GM19467 (cell line): ENCODE results near the gene SYT5.
"Not testable (repeated sequence)": the region's sequence is repeated elsewhere in the genome, so short reads cannot be mapped to it uniquely, and the experiment has no call there.

Experiments
- ATAC-seq: cut with Tn5 transposase; IDR thresholded peaks from one replicate; pipeline ENCODE4 v1.9.1; 2021; ENCODE audit warnings: mild to moderate bottlenecking, moderate library complexity; ENCODE audit not compliant: unreplicated experiment

Gene SYT5

DNA sequence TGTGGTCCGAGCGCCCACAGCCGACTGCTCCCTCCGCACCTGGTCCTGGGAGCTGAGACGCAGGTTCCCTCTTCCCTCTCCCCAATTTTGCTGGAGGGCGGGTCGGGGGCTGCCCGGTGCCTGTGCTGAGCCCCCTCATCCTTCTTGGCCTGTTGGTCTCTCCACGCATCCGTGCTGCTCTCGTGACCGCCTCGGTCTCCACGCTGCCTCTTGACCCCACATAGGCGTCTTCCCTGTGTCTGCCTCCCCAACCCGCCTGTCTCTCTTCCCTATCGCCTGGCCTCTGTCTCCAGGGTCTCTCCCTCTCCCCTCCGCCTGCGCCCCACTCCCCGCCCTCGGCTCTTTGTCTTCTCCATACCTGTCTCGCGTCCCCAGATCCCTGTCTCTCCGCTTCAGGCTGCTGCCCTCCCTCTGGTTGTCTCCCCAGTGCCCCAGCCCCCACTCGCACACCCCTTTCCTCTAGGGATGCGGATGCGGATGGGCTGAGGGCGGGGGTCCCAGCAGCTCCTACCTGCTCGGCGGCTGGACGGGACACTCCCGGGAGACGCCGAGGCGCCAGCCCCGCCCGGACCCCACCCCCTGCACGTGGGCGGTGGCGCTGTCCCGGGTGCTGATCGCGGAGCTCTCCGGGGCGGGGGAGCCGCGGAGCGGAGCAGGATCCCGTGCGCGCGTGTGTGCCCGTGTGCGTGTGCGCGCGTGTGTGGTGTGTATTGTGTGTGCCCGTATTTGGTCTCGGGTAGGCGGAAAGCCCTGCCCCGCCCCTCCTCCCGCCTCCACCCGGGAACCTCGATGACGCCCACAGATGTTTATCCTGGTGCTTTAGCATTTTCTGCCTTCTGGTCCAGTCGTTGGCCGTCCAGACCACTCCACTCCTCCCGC, at the start of gene SYT5:
Gene SYT5 (minus strand): TSS at position 684 of the 879 bp plus-strand sequence. CDS start 1,248 bp downstream, outside the sequence.
- no peak for ATAC-seq

DNA sequence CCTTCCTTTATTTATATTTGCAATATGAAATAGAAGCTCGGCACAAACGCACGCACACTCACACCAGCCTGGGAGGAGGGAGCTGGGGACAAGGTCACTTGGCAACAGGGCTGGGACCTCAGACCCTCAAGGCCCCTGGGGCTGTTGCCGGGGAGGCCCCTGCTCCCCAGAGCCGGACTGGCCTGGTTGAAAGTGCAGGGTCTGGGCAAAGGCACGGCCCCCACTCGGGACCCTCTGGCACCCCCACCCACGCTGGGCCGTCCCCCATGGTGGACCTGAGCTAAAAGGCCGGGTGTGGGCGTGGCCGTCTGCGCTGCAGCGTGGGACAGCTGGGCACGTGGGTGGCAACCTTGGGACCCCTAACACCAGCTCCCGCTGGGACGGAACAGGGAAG, 49.7 kb upstream of the SYT5 start:
- ATAC-seq: no peak

DNA sequence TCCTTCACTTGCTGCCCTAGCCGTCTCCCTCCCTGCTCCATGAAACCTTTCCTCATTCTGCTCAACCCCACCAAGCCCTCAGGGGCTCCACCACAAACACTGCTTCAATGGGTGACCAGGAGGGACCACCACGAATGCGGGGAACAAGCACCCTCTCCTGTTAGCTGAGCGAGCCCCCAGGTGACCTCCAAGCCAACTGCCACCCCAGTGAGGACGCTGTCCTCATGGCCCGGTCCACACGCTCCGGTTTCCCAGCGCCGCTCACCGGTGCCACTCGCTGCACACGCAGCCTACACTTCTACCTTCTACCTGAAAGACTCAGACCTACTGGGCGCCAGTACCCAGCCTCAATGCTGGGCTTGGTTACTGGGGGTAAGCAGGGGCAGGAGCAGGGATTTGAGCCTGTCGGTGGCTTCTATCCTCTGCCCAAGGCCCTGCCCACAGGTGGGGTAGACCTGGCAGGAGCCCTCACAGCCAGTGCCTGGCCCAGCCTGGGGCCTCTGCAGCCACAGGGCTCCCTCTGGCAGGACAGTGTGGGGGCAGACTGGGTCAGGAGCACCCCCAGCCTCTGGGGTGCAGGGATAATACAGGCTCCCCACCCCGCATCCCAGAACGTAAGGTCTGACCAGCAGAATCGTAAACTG, 49.2 kb upstream of the SYT5 start:
- no peak for ATAC-seq

DNA sequence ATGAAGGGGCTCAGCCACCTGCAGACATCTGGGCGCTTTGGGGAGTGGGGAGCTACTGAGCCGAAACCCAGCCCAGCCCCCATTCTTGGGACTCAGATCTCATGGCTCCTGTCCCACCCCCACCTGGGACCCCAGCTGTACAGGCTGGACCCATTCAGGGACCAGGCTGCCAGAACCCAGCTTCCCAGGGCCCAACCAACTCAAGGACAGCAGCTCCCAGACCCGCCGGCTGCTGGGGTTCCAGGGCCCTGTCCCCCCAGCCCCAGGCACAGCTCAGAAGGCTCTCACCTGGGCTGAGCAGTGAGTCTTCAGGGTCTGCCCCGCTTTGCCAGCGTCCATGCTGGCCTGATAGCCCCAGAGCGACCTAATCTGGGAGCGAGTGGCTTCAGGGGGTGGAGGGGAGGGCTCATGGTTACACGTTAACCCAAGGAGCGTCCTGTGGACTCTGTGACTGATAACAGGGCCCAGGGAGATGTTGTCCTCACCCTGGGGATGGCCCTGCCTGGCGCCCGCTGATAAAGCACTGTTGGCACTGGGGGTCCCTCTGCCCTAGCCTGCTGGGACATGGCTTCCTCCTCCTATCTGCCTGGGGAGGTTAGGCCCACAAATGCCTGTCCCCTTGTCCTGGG, 48.4 kb upstream of the SYT5 start, which contains the start of gene TMEM86B:
Gene TMEM86B (minus strand): TSS at position 361 of the 629 bp plus-strand sequence. CDS start 22 bp downstream, at position 339.
- no peak for ATAC-seq

DNA sequence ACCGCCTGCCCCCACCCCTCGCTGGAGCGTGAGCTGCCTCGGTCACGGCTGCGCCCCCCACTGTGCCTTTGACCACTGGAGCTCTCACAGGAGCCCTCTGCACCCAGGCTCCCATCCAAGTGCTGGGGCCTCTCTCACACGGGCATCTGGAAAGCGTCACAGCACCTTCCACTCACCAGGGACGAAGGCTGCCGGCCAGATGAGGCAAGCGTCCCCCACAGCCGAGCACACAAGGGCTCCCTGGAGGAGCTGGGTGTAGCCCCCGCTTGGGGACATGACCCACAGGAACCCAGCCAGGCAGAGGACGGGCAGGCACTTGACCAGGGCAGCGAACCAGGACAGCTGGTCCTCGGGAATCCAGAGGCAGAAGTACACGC, 47.9 kb upstream of the SYT5 start:
- no peak for ATAC-seq

DNA sequence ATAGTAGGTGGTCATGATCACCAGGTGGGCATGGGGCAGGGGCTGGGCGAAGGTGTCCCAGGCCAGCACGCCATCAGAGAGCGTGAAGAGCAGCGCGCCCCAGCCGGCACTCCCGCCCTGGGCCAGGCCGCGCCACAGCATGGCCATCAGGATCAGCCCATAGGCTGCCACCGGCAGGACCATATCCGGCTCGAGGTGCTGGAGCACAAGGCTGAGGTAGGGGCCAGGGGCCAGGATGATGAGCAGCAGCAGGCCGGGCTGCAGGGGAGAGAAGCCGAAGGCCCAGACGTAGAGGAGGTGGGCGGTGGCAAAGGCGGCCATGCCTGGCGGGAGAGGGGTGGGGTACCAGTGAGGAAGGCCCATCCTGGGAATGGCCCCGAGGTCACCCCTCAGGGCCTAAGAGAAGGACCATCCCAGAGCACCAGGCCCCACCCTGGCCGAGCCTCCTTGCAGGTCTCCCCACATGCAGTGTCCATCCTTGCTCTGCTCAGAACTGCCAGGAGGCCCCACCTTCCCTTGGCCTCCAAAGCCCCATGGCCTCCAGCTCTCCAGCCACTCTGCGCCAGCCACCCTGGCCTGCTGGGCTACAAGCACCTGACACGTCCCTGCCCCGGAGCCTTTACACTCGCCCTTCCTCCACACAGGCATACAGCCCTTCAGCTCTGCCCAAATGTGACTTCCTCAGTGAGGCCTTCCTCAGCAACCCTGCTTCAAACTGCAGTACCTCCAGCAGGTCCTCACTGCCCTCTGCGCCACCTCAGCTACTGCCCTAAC, 47.3 kb upstream of the SYT5 start:
- ATAC-seq: no peak

DNA sequence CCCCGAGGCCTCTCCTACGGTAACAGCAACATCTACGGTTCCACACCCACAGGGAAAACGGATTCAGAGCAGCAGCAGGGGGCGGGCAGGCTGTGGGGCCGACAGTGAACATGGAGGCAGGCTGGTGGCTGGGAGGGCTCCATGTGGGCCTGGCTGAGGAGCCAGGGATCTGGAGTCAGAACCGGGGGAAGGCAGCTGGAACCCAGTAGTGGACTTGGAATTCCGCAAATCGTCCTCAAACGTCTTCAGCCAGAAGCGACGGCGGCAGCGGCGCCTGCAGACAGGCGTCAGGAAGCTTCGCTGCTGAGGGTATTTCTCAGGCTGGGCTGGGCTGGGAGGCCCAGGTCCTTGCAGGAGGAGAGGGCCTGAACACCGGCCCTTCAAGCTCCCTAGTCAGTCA, 46.7 kb upstream of the SYT5 start:
- ATAC-seq: no peak

DNA sequence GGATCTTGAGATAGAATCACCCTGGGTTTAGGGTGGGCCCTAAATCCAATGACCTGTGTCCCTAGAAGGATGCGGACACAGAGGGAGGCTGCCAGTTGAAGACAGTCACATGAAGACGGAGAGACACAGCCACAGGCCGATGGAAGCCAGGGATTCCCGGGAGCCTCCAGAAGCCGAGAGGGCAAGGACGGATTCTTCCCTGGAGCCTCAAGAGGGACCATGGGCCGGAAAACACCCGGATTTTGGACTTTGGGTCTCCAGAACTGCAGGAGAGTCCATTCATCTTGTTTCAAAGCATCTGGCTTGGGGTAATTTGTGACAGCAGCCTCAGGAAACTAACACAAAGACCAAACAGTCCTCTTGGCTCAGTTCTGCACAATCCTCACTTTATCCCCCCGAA, 46.2 kb upstream of the SYT5 start:
- ATAC-seq: no peak

DNA sequence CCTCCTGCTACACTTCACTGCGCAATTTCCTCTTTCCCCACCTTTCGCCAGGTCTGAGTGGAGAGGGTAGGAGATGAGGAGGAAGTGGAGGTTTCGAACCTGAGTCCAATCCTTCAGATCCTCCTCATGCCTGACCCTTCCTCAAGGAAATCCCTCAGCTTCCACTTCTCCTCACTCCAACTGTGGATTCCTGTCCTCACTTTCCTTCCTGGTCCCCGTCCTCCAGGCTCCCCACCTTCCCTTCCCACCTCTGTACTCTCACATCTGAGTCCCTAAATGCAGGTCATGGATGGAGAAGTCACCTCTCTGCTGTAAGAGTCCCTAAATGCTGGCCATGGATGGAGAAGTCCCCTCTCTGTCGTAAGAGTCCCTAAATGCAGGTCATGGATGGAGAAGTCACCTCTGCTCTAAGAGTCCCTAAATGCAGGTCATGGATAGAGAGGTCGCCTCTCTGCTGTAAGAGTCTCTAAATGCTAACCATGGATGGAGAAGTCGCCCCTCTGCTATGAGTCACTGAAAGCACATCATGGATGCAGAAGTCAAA, 45.4 kb upstream of the SYT5 start:
- ATAC-seq: no peak

DNA sequence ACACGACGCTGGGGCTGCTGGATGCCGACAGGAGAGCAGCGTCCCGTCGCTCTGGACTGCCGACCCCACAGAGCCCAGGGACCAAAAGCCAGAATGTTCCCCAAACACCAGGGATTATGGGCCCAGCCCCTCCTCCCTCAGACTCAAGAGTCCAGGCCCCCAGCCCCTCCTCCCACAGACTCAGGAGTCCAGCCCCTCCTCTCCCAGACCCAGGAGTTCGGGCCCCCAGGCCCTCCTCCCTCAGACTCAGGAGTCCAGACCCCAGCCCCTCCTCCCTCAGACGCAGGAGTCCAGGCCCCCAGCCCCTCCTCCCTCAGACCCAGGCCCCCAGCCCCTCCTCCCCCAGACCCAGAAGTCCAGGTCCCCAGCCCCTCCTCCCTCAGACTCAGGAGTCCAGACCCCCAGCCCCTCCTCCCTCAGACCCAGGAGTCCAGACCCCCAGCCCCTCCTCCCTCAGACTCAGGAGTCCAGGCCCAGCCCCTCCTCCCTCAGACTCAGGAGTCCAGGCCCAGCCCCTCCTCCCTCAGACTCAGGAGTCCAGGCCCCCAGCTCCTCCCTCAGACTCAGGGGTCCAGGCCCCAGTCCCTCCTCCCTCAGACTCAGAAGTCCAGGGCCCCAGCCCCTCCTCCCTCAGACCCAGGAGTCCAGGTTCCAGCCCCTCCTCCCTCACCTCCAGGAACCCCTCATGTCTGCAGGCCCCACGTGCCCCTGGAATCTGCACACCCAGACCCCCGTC, 44.8 kb upstream of the SYT5 start:
- not testable (repeated sequence) for ATAC-seq

DNA sequence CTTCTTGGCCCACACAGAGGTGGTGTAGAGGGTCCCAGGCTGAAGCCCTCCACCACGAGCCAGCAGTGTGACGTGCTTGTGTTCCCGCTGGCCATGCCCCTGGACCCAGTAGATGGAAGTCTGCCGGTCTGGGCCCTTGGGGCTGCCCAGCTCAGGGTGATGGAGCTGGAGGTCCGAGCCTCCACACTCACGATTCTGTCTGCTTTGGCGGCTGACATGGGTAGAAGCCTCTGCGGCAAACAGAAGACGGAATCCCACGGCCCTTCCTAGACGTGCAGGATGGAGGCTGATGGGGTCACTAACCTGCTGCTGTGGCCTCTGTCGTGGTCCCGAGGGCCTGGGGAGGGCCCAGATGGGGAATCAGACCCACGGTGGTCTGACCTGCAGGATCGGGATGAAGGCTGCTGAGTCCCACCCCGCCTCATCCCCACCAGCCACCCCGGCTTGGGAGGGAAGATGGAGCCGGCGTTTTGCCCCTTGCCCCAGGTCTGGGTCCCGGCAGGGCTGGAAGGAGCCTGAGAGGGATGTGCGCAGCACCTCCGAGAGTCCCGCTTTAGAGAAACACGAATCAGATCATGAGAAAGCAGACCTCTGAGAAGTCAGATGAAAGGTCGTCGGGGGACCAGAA, 44.1 kb upstream of the SYT5 start:
- ATAC-seq: no peak

DNA sequence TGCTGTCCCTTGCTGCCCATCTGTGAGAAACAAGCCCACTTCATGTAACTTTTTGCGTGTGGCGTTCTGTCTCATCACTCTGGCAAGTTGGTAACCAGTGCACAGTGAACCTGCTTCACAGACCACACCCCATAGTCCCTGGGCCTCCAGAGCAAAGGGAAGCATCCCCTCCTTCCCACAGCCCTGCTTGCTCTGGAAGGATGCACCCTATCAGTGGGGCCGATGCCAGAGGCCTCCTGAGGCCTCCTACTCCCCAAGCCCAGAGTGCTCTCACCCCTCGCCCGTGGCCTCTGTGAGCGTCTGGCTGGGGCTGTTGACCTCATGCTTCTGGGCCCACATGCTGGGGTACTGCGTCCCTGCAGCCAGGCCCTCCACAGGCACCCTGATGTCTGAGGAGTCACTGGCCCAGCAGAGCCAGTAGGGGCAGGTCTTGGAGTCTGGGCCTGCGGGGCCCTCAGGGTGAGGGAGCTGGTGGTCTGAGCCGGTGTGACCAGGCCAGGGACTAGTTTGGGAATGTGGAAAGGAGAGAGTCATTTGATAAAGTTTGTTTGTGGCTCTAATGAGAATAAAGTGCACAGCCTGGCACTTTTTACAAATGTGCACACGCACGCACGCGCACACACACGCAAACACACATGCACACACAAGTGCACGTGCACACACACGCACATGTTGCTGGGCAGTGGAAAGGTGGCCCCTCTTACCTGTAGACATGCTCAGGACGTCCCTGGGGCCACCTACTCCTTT, 43.4 kb upstream of the SYT5 start:
- ATAC-seq: no peak

DNA sequence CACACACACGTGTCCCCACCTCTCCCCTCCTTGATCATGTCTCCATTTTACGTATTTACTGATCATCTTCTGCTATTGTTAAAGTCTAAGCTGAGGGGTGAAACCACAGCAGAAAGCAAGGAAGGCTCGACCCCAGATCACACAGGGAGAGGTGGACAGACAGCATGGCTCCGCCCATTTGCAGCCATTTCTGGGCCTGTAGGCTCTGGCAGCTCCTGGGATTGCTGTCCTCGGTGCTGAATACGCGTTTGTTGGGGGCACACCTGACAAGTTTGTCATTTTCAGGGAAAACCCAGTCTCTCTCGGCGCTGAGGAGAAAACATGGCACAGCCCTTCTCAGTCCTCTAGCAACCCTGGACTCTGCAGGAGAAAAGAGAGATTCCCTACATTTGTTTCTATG, 40.4 kb upstream of the SYT5 start:
- no peak for ATAC-seq

DNA sequence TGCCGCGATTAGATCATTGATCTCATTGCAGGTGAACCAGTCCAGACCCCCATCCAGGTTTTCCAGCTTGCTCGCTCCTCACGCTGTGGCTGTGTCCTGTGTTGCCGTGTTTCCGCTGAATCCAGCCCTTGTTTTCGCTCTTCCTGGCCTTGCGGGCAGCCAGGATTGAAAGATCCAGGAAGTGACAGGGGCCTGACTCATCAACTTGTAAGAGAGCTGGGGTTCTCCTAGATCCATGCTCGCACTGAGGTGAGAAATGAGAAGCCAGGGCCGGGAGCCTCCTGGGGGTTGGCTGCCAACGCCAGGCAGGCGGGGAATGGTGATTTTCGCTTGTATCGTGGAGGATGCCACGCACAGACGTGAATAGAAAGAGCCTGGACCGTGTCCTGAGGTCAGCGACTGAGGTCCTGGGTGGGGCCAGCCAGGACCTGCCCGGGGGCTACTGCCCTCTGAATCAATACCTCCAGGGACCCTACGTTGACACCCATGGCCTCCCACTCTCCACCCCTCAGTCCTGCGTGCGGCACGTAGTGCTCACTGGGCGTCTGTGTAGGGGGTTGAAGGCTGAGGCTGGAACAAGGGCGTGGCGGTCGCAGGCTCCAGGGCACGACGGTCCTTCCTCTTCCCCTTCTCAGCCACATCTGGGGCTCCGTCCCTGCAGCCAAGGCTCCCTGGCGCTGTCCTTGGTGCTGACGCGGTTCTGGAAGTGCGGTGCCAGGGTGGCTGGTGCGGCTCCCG, 36.5 kb upstream of the SYT5 start:
- ATAC-seq: no peak

DNA sequence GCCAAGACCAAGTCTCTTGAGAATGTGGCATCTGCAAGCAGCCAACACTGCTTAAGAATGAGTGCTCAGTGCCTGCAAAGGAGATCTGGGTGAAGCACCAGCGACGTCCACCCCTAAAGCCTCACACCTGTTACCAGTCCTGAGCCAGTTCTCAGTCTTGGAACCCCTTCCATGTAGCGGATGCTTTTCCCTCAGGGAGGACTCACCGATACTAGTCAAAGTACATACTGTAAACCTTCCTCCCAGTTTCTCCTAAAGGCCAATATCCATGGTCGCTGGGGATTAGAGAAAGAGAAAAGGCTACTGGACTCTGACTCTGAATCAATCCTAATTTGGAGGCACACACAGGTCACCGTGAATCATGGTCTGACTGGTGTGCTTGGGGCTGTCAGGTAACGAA, 33.5 kb upstream of the SYT5 start:
- no peak for ATAC-seq

DNA sequence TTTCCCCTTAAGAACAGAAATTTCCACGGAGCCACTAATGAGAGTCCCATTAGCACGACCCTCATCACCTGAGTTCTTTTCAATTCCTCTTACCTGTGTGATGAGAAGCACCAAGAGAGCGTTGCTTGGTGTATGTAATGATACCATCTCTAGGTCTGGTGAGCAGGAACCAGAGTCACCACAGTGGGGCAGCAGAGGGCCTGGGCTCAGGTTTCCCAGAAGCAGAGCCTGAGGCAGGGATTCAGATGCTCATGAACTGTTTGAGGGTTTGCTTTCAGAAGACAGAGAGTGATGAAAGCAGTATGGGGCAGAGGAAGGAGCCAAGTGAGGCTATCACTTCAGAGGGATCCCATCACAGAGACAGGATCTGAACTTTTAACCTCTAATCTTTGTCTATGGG, 32.4 kb upstream of the SYT5 start:
- ATAC-seq: no peak

DNA sequence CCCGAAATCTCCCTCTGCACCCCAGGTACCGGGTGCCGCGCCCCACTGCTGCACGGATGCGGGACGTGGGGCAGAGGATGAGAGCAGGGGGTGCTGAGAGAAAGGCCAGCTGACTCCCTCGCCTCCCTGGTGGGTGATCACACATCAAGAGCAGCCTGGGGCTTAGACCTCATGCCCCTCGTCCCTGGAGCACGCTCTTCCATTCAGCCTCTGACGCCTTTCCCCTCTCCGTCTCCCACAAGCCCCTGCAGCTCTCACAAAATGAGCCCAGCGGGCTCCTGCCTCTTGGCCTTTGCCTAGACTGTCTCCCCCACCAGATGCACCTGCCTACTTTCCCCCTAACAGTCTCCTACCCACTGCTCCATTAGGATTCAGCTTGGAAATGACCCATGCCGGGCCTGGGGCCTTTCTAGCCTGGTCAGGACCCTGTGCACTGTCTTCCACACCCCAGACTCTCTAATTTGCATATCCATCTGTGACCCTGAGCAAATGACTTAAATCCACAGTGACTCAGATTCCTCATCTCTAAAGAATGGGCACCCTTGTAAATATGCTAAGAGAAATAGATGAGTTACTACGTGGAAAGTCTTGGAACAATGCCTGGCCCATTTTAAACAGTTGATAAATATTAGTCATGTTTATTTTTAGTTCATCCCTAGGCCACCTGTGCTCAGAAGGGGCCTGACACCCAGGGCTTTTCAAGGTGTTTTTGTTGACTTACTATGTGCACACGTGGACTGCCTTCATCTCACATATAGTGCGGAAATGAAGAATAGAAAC, 29.8 kb upstream of the SYT5 start:
- ATAC-seq: no peak
